ENCODE measurements around the gene P3H2. TPM values are rescaled to one million over a fixed set of nuclear protein-coding genes. Genes with fewer than 3 reads are reported as not detected.

Gene P3H2
- total RNA-seq, 1 experiment from 2014 or later, result 82.2 TPM

DNA sequence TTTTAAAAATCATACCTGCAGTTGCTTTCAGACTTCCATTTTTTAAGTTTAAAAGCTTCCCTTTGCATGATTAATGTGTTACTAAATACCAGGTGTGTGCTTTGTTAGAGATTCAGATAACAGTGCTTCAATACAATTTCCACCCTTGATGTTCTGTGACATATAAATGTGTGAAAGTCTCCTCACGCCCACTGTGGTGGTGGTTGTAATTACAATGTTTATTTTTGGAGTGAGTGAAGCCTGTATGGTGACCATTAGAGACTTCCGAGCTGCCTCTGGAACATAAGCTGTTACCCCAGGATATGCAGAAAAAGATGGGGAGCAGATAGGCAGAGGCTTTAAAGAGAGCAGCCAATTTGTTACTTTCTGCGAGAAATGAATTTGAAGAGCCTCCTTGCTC lies 57.2 kb downstream of the P3H2 start:
- ChIA-PET CTCF (interaction anchor here (0.6 kb wide), 1 partner anchor 9 kb away, joined by 6 read pairs; no protein-coding TSS in a partner anchor), POLR2A (interaction anchor here (0.6 to 0.7 kb wide), 2 partner anchors 134 to 362 kb away, joined by 6 to 7 read pairs; no protein-coding TSS in a partner anchor)
- ATAC-seq, result no peak
- Histone ChIP-seq H3K9me3 (ENCODE audit: control insufficient read depth, insufficient read depth, low read depth, low read length) (no peaks in the 10 kb centered on the region), H3K36me3 (ENCODE audit: control insufficient read depth, insufficient read depth, low read length) (no peaks in the 10 kb centered on the region), H3K27ac (ENCODE audit: low read length) (peak overlapping the region; percentile 60; the same call in 1 of the 2 replicates), H3K27me3 (ENCODE audit: control insufficient read depth, insufficient read depth, low read length) (no peaks in the 10 kb centered on the region), H3K4me3 (ENCODE audit: low read depth in 2 of 2, low read length in 2 of 2) (no peak overlapping the region), H3K4me1 (ENCODE audit: control insufficient read depth, insufficient read depth, low read length) (peaks cover 31% of the 10 kb centered on the region)
- in situ Hi-C loops (cut with HindIII; ENCODE audit: low pct_unique_long_range_greater_than_20kb, low sequenced_read_pairs), result no loop called here
- intact Hi-C loops (cut with micrococcal nuclease; ENCODE audit: unreplicated experiment), result no loop called here
- no TSS peak for BruUV-seq (replicated peaks)
- no peak for TF ChIP-seq TCF7L2 (IDR thresholded peaks at IDR 0.05; ENCODE audit: low read depth, low read length)
- no peak for TF ChIP-seq POLR2AphosphoS5 (IDR thresholded peaks at IDR 0.05; ENCODE audit: low read depth, low read length)
- no peak for TF ChIP-seq SIN3A (IDR thresholded peaks at IDR 0.05; ENCODE audit: borderline replicate concordance, insufficient read depth, low read depth, low read length)
- TF ChIP-seq, protein P1, sequence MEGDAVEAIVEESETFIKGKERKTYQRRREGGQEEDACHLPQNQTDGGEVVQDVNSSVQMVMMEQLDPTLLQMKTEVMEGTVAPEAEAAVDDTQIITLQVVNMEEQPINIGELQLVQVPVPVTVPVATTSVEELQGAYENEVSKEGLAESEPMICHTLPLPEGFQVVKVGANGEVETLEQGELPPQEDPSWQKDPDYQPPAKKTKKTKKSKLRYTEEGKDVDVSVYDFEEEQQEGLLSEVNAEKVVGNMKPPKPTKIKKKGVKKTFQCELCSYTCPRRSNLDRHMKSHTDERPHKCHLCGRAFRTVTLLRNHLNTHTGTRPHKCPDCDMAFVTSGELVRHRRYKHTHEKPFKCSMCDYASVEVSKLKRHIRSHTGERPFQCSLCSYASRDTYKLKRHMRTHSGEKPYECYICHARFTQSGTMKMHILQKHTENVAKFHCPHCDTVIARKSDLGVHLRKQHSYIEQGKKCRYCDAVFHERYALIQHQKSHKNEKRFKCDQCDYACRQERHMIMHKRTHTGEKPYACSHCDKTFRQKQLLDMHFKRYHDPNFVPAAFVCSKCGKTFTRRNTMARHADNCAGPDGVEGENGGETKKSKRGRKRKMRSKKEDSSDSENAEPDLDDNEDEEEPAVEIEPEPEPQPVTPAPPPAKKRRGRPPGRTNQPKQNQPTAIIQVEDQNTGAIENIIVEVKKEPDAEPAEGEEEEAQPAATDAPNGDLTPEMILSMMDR (IDR thresholded peaks at IDR 0.05), result no peak
- TF ChIP-seq, protein P2, sequence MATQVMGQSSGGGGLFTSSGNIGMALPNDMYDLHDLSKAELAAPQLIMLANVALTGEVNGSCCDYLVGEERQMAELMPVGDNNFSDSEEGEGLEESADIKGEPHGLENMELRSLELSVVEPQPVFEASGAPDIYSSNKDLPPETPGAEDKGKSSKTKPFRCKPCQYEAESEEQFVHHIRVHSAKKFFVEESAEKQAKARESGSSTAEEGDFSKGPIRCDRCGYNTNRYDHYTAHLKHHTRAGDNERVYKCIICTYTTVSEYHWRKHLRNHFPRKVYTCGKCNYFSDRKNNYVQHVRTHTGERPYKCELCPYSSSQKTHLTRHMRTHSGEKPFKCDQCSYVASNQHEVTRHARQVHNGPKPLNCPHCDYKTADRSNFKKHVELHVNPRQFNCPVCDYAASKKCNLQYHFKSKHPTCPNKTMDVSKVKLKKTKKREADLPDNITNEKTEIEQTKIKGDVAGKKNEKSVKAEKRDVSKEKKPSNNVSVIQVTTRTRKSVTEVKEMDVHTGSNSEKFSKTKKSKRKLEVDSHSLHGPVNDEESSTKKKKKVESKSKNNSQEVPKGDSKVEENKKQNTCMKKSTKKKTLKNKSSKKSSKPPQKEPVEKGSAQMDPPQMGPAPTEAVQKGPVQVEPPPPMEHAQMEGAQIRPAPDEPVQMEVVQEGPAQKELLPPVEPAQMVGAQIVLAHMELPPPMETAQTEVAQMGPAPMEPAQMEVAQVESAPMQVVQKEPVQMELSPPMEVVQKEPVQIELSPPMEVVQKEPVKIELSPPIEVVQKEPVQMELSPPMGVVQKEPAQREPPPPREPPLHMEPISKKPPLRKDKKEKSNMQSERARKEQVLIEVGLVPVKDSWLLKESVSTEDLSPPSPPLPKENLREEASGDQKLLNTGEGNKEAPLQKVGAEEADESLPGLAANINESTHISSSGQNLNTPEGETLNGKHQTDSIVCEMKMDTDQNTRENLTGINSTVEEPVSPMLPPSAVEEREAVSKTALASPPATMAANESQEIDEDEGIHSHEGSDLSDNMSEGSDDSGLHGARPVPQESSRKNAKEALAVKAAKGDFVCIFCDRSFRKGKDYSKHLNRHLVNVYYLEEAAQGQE (IDR thresholded peaks at IDR 0.05; ENCODE audit: insufficient read depth in 1 of 2, low read depth in 2 of 2, low read length in 1 of 2), result no peak
- no peak for DNase-seq (ENCODE audit: low read depth, low spot score)

DNA sequence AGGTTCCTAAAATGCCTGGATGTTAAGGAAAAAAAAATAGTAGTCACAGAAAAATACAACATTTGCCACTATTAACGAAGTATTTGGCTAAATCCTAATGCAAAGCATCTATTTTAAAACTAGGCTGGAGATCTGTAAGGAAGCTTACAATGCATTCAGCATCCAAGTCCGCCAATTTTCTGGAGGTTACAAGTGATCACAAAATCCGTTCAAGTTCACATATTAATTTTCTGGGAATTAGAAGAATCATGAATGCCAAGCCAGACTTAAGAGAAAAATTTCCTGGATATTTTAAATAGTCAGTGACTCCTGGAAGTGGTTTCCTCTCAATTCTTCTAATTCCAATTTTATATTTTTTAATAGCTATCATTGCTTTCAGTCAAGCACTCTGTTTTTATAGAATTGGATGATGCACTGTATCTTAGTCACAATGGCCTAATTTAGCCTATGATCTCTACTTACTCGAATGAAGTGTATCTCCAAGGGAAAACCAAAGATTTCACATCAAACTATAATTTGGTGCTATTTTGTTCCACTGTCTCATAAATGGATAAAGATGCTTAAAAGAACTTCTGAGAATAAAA lies 60.4 kb downstream of the P3H2 start:
- H3K4me1 ChIP-seq (ENCODE audit: control insufficient read depth, insufficient read depth, low read length), result peaks cover 32% of the 10 kb centered on the region
- ChIA-PET CTCF (no interaction called here), POLR2A (no interaction called here)
- TF ChIP-seq TCF7L2 (IDR thresholded peaks at IDR 0.05; ENCODE audit: low read depth, low read length) (no peak), SIN3A (IDR thresholded peaks at IDR 0.05; ENCODE audit: borderline replicate concordance, insufficient read depth, low read depth, low read length) (no peak), POLR2AphosphoS5 (IDR thresholded peaks at IDR 0.05; ENCODE audit: low read depth, low read length) (no peak)
- TF ChIP-seq, protein P2 (IDR thresholded peaks at IDR 0.05; ENCODE audit: insufficient read depth in 1 of 2, low read depth in 2 of 2, low read length in 1 of 2), result no peak
- TF ChIP-seq, protein P1 (IDR thresholded peaks at IDR 0.05), result no peak
- H3K4me3 ChIP-seq (ENCODE audit: low read depth in 2 of 2, low read length in 2 of 2), result no peak overlapping the region
- in situ Hi-C loops (cut with HindIII; ENCODE audit: low pct_unique_long_range_greater_than_20kb, low sequenced_read_pairs) (no loop called here), intact Hi-C loops (cut with micrococcal nuclease; ENCODE audit: unreplicated experiment) (no loop called here)
- ATAC-seq, result no peak
- no peaks in the 10 kb centered on the region for H3K36me3 ChIP-seq (ENCODE audit: control insufficient read depth, insufficient read depth, low read length)
- no peaks in the 10 kb centered on the region for H3K9me3 ChIP-seq (ENCODE audit: control insufficient read depth, insufficient read depth, low read depth, low read length)
- H3K27me3 ChIP-seq (ENCODE audit: control insufficient read depth, insufficient read depth, low read length), result no peaks in the 10 kb centered on the region
- no TSS peak for BruUV-seq (replicated peaks)
- no peak for DNase-seq (ENCODE audit: low read depth, low spot score)
- no peak overlapping the region for H3K27ac ChIP-seq (ENCODE audit: low read length)

All from Panc1 (cell line).